IPS-15b (cell line): ENCODE data around the gene TANGO2.
A peak's percentile ranks its signal among the peaks of the same experiment; 100 is the strongest.

Experiments
- H3K27me3 ChIP-seq: one replicate; pipeline ENCODE4 v1.6.1; 2013; ENCODE audit warnings: low read length; ENCODE audit not compliant: control insufficient read depth, insufficient read depth
- H3K36me3 ChIP-seq: one replicate; pipeline ENCODE4 v1.6.1; 2013; ENCODE audit warnings: low read length; ENCODE audit not compliant: control insufficient read depth, insufficient read depth
- H3K4me1 ChIP-seq: one replicate; pipeline ENCODE4 v1.6.1; 2013; ENCODE audit warnings: mild to moderate bottlenecking, low read length; ENCODE audit not compliant: control insufficient read depth, insufficient read depth
- H3K4me3 ChIP-seq: one replicate; pipeline ENCODE4 v1.5.1; 2013; ENCODE audit warnings: low read depth, low read length
- H3K9ac ChIP-seq: one replicate; pipeline ENCODE4 v1.6.1; 2013; ENCODE audit warnings: low read depth, mild to moderate bottlenecking, low read length
- H3K9me3 ChIP-seq: one replicate; pipeline ENCODE4 v1.6.1; 2013; ENCODE audit warnings: mild to moderate bottlenecking, low read length; ENCODE audit not compliant: control insufficient read depth, insufficient read depth

Gene TANGO2

DNA sequence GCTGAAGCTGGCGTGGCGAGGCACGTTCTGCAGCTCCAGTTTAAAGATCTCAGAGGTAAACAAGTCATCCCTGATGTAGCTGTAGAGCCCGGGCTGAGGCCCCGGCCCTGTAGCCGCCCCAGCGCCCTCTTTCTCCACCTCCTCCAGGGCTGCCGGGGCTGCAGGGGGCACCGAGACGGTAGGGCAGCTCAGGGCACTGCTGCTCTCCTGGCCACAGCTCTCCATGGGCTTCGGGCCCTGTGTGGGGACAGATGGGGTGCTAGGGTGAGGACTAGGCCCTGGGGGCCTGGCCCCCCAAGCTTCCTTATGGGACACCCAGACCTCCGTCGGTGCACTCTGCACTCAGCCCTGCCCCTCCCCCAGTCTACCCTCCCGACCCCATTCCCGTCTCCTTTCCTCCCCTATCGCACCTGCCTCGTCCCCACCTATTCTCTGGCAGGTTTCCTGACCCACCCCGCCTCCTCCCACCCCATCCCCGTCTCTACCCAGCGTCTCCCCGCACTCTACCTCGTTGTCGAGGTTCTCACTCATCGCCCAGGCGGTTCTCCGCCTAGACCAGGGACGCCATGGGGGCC is 95.6 kb downstream of the TANGO2 start:
- H3K4me1 ChIP-seq = peaks cover 2% of the 10 kb centered on the region
- H3K9ac ChIP-seq = peak overlapping the region; percentile 93
- peak overlapping the region; percentile 91 for H3K4me3 ChIP-seq
- no peaks in the 10 kb centered on the region for H3K9me3 ChIP-seq
- H3K27me3 ChIP-seq = no peaks in the 10 kb centered on the region
- H3K36me3 ChIP-seq = peaks cover 71% of the 10 kb centered on the region
